GM18519 (cell line): ENCODE data around the gene RALGPS1.

Source experiments
- ATAC-seq: cut with Tn5 transposase; IDR thresholded peaks from one replicate; pipeline ENCODE4 v1.9.1; 2021; ENCODE audit warnings: mild to moderate bottlenecking, moderate library complexity; ENCODE audit not compliant: unreplicated experiment, low FRiP score

Gene RALGPS1

DNA sequence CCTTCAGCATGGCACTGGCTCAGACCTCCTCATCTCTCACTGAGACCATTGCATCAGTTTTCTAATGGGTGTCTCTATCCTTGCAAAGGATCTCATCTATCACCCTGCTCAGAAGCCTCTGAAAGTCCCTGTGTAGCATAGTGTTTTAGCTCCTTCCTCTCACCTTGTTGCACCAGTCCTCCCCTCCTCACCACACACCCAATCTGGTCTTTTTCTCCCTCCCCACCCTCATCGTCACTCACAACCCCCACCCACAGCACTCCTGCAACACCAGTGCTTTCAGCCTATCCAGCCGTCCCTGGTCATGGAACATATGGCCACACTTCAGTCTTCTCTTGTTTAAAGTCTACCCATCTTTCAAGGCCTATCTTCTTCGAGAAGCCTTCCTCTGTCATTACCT lies 133.4 kb downstream of the RALGPS1 start:
- ATAC-seq, result no peak

DNA sequence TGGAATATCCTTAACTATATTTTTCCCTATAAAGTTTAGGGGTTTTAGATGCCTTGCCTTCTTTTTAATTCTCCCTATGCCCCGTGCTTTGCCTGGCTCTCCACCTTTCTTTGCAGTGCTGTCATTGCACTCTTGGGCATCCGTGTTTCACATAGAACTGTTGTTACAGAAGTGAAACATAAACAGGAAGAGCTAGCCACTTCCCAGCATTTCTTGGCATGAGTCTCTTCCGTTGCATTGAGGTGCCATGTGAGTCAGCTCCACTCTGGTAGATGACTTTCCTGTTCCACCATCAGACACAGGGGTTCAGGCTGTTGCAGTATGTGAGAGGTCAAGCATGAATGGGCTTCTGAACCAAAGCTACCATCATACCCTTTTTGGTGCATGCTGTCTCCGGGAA lies 134.5 kb downstream of the RALGPS1 start:
- no peak for ATAC-seq

GRCh38 chr9:127049581-127049980 lies 135.0 kb downstream of the RALGPS1 start:
- ATAC-seq, result no peak

- ATAC-seq, result no peak
Measured at GRCh38 chr9:127050152-127050551, 135.6 kb downstream of the RALGPS1 start.

- ATAC-seq, result no peak
Measured at GRCh38 chr9:127050591-127051001, 136.0 kb downstream of the RALGPS1 start.

DNA sequence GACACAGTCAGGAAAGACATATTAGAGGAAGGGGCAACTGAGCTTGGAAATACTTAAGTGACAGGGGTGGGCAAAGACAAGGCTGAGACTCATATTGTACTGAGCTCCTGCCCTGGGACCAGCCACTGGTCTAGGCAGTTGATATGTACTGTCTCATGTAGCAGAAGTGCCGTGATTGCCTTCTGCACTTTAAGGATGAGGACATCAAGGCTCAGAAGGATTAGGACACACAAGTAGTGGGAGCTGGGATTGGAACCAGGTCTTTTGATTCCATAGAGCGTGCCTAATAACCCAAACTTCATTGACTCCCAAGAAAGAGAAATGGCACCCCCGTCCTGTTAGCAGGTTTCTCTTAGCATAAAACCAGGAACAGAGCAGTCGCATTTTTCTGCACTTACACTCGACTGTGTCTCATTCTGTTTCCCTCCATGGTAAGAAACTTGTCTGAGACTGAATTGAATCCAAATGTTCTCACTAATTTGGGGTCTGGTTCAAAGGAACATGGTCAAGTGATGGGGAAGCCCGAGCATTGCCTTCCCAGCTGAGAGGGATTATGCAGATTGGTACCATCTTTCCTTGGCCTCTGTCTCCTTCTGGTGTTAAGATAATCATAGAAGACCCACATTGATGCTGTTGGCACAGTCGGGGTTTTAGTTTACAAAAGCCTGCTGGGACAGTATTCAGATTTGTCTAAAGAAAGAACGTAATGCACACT lies 137.5 kb downstream of the RALGPS1 start:
- ATAC-seq, result no peak

GRCh38 chr9:127053057-127053821 lies 138.7 kb downstream of the RALGPS1 start:
- ATAC-seq, result no peak

DNA sequence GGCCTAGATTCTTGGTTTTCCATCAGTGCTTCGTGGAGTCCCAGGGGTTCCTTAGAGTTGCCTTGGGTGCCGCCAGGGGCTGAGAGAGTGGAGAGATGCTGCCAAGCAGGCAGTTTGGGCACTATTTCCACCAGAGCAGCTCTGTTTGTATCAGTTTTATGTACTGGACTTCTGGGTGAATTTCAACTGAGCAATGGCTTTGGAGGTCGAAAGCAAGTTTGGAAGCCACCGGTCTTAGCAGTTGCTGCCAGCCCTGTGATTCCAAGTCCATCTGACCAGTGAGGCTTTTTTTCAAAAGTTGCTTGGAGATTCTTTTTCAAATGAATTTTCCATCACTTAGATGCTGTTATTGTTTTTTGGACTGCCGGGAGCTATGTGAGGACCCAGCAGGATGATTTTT lies 139.4 kb downstream of the RALGPS1 start:
- no peak for ATAC-seq

- no peak for ATAC-seq
Measured at GRCh38 chr9:127055745-127056402, 141.3 kb downstream of the RALGPS1 start.

- ATAC-seq, result no peak
Measured at GRCh38 chr9:127056446-127056845, 141.9 kb downstream of the RALGPS1 start.

GRCh38 chr9:127058011-127058644 lies 143.5 kb downstream of the RALGPS1 start:
- ATAC-seq, result no peak

DNA sequence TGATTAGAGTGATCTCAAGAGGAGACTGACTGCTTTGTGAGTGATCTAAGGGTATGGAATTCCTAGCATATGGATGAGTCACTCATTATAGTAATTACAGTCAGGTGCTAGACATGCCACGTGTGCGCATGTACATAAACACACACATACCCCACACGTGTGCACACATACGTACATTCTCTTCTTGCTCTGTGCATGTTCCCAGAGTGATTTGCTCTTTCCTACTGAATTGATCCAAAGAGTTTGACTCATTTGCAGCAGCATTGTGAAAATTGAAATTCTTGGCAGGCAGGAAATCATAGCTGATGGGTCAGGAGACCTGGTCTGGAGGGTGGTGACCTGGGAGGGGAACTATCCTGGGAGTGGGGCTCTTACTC lies 144.1 kb downstream of the RALGPS1 start:
- ATAC-seq, result no peak

DNA sequence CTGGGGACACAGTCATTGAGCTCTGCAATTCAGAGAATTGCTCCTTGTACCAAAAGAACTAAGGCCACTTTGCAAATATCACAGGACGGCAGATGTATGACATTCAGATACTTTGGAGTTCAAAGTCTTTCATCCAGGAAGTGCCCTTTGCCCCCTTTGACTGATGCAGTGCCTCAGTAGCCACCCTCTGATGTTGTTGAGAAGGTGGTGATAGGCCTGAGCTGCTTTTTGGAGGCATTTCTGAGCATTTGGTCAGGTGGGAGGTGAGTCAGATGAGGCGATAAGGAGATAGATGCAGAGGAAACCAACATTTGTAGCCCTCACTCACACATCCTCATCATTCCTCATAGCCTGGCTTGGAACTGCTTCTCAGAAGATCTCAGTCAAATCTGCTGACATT lies 144.4 kb downstream of the RALGPS1 start:
- ATAC-seq, result no peak

- no peak for ATAC-seq
Measured at GRCh38 chr9:127059765-127060361, 145.3 kb downstream of the RALGPS1 start.

GRCh38 chr9:127061411-127061810 lies 146.8 kb downstream of the RALGPS1 start:
- ATAC-seq, result no peak

- no peak for ATAC-seq
Measured at GRCh38 chr9:127064335-127064734, 149.8 kb downstream of the RALGPS1 start.

GRCh38 chr9:127065592-127065991 lies 151.0 kb downstream of the RALGPS1 start:
- ATAC-seq, result no peak

DNA sequence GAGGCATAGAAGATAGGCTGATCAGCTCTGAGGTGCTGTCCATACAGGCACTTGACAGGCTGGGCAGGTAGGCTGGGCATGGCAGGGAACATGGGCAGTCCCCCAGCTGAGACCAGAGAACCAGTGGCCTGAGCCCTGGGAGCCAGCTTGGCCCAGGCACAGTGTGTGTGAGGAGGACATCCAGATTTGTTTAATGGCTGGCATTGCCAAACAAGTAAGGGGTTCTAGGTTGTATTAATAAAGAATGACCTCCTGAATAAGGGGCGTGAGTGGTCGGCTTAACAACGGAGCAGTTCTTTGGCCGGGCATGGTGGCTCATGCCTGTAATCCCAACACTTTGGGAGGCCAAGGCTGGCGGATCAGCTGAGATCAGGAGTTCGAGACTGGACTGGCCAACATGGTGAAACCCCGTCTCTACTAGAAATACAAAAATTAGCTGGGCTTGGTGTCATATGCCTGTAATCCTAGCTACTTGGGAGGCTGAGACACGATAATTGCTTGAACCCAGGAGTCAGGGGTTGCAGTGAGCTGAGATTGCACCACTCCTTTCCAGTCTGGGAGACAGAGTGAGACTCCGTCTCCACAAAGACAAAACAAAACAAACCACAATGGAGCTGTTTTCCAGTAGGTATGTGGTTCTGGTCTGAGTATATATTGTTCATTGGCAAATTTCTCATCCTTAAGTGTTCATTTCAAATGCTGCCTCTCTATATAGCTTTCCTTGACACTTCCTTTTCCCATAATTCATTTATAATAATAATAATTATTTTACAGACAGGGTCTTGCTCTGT lies 151.7 kb downstream of the RALGPS1 start:
- ATAC-seq, result no peak

DNA sequence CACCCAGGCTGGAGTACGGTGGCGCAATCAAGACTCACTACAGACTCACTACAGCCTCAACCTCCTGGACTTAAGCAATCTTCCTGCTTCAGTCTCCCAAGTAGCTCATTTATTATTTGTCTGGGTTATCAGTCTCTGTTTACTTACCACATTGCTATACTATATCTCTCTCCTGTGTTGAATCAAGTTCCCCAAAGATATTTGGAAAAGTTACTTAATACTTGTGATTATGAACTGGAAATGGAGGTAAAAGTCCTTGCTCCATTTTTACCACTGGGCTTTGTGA lies 152.2 kb downstream of the RALGPS1 start:
- no peak for ATAC-seq

- ATAC-seq, result no peak
Measured at GRCh38 chr9:127067603-127068220, 153.1 kb downstream of the RALGPS1 start.
